K562 (cell line): ENCODE measurements around the gene TMEM239.

Experiments
- CCAR2 ChIP-seq: fragments of 200-400 bp; formaldehyde crosslinking; IDR thresholded peaks from 2 replicates; pipeline ENCODE4 v1.6.1; 2017; ENCODE audit warnings: mild to moderate bottlenecking, low read depth, low read length
- CHD1 ChIP-seq: fragments of 200-600 bp; sonication (generic); IDR thresholded peaks from one replicate; pipeline ENCODE4 v1.6.1; 2012; ENCODE audit warnings: mild to moderate bottlenecking, moderate library complexity, low read length, inconsistent platforms
- DNMT1 ChIP-seq: fragments of 450-650 bp; IDR thresholded peaks from 2 replicates; pipeline ENCODE4 v1.6.1; 2016; ENCODE audit warnings: antibody characterized with exemption, mild to moderate bottlenecking
- FOXK1 ChIP-seq: sonication (generic); formaldehyde crosslinking; IDR thresholded peaks from 2 replicates; pipeline ENCODE4 v1.8.0; 2022; ENCODE audit warnings: missing genetic modification reagents, mild to moderate bottlenecking, borderline replicate concordance
- KLF16 ChIP-seq: IDR thresholded peaks from 2 replicates; pipeline ENCODE4 v1.6.1; 2016; ENCODE audit warnings: antibody characterized with exemption
- PTTG1 ChIP-seq: fragments of 450-650 bp; IDR thresholded peaks from 2 replicates; pipeline ENCODE4 v1.6.1; 2016; ENCODE audit warnings: low read depth, mild to moderate bottlenecking, missing genetic modification characterization, missing compliant biosample characterization
- RFX5 ChIP-seq: IDR thresholded peaks from 2 replicates; pipeline ENCODE4 v1.6.1; 2011; ENCODE audit warnings: low read depth, mild to moderate bottlenecking, improper control_type of control experiment, low read length
- SLC30A9 ChIP-seq: fragments of 250-450 bp; sonication (Bioruptor Pico); IDR thresholded peaks from 2 replicates; pipeline ENCODE4 v1.8.0; 2022; ENCODE audit warnings: mild to moderate bottlenecking, moderate library complexity
- ZNF165 ChIP-seq: fragments of 250-450 bp; sonication (Bioruptor Pico); IDR thresholded peaks from 2 replicates; pipeline ENCODE4 v1.4.0; 2020; ENCODE audit warnings: borderline replicate concordance
- TF ChIP-seq, protein P1 (sequence below), 3 experiments: fragments of 200-800 bp in 1 of 3; fragments of 250-450 bp in 1 of 3; fragments of 450-650 bp in 1 of 3; sonication (Bioruptor Pico) in 1 of 3; sonication (Bioruptor generic) in 1 of 3; formaldehyde crosslinking in 1 of 3; IDR thresholded peaks; 2 replicates each; pipeline versions ENCODE4 v1.6.1 to v1.8.0; 2016 to 2022; ENCODE audit warnings: mild to moderate bottlenecking in 2 of 3, missing genetic modification characterization in 2 of 3, missing compliant biosample characterization in 1 of 3, moderate library complexity in 1 of 3

DNA sequence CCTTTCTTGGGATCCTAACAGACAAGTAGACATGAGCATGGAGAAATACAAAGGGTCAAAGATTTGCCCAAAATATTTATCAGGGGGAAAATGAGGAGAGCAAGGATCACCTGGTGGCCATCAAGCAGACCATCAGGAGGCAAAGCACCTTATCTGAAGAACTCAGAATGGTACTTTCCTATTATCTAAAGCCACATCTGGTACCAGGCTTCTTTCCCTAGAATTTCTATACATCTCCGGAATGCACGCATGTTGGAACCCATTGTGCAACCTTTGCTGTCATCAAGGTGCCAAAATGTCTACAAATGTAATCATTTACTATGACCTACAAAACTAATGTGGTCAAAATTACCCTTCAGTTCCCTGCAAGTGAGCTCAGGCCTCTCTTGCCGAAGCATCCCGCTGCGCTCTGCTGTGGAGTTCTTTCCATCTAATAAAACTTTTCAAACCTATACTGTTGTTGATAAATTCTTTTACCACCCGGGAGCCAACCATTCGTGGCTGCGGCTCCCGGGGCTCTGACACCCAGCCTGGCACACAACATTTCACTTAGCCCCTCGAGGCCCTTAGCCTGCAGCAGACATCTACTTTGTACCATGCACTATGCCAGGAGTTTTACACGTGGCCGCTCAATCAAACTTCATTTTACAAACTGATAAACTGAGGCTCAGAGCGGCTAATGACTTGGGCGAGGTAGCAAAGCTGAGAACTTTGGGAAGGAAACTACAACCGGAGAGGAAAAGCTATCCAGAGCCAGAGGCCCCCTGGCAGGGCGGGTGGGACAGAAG lies 11.9 kb upstream of the TMEM239 start:
- TF ChIP-seq ZNF165 (no peak), CCAR2 (no peak), KLF16 (0 out of 2 replicates have a peak, but pooled peaks have one; percentile 27), FOXK1 (CRISPR knock-in tag) (no peak), CHD1 (no peak), DNMT1 (no peak), PTTG1 (tag) (no peak), SLC30A9 (CRISPR knock-in tag) (no peak), RFX5 (no peak)
- TF ChIP-seq, protein P1, sequence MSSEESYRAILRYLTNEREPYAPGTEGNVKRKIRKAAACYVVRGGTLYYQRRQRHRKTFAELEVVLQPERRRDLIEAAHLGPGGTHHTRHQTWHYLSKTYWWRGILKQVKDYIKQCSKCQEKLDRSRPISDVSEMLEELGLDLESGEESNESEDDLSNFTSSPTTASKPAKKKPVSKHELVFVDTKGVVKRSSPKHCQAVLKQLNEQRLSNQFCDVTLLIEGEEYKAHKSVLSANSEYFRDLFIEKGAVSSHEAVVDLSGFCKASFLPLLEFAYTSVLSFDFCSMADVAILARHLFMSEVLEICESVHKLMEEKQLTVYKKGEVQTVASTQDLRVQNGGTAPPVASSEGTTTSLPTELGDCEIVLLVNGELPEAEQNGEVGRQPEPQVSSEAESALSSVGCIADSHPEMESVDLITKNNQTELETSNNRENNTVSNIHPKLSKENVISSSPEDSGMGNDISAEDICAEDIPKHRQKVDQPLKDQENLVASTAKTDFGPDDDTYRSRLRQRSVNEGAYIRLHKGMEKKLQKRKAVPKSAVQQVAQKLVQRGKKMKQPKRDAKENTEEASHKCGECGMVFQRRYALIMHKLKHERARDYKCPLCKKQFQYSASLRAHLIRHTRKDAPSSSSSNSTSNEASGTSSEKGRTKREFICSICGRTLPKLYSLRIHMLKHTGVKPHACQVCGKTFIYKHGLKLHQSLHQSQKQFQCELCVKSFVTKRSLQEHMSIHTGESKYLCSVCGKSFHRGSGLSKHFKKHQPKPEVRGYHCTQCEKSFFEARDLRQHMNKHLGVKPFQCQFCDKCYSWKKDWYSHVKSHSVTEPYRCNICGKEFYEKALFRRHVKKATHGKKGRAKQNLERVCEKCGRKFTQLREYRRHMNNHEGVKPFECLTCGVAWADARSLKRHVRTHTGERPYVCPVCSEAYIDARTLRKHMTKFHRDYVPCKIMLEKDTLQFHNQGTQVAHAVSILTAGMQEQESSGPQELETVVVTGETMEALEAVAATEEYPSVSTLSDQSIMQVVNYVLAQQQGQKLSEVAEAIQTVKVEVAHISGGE (CRISPR knock-in tag; IDR thresholded peaks at IDR 0.05) = no peak
